Measurements from ENCODE around the gene MAST4. TPM values are rescaled to one million over a fixed set of nuclear protein-coding genes. Genes with fewer than 3 reads are reported as not detected.

Gene MAST4
- total and polyA plus RNA-seq, 2 of the 13 experiments (the other 11 are each of a cell fraction or from before 2014, with no cell fraction given) = 3.4 to 3.7 TPM

DNA sequence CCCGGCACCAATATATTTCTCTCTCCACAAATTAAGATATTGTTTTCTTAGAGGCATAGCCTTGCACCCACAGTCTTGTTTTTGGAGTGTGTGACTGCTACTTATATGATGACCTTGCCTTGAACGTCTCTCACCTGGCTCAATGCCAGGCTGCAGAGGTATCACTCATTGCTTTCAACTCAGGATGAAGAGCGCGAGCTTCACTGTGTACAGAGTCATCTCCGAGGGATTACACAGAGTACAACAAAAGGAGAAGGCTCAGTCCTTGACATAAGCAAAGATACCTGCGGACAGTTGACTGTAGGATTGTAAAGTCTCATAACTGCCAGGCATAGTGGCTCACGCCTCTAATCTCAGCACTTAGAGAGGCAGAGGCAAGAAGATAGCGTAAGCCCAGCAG, 546.6 kb downstream of the MAST4 start (continued):
- TF ChIP-seq ZNF142 (CRISPR knock-in tag; IDR thresholded peaks at IDR 0.05) (no peak), CBX1 (IDR thresholded peaks at IDR 0.05; ENCODE audit: low read depth) (no peak), KLF9 (CRISPR knock-in tag; IDR thresholded peaks at IDR 0.05; ENCODE audit: low read depth) (no peak), ZNF17 (CRISPR knock-in tag; IDR thresholded peaks at IDR 0.05) (no peak), THAP8 (CRISPR knock-in tag; IDR thresholded peaks at IDR 0.05; ENCODE audit: borderline replicate concordance) (no peak), ZC3H4 (CRISPR knock-in tag; IDR thresholded peaks at IDR 0.05; ENCODE audit: borderline replicate concordance) (no peak), ZNF275 (CRISPR knock-in tag; IDR thresholded peaks at IDR 0.05; ENCODE audit: borderline replicate concordance) (no peak), TARDBP (CRISPR knock-in tag; IDR thresholded peaks at IDR 0.05) (no peak), ZFP90 (CRISPR knock-in tag; IDR thresholded peaks at IDR 0.05; ENCODE audit: borderline replicate concordance) (no peak), NFYC (CRISPR knock-in tag; IDR thresholded peaks at IDR 0.05) (no peak), ZNF451 (CRISPR knock-in tag; IDR thresholded peaks at IDR 0.05) (no peak), RFXANK (CRISPR knock-in tag; IDR thresholded peaks at IDR 0.05) (no peak), GATAD1 (CRISPR knock-in tag; IDR thresholded peaks at IDR 0.05) (no peak), ZNF234 (CRISPR knock-in tag; conservative IDR thresholded peaks at IDR 0.05) (no peak), ZNF282 (IDR thresholded peaks at IDR 0.05; ENCODE audit: partially characterized antibody) (no peak), DNMT3B (CRISPR knock-in tag; conservative IDR thresholded peaks at IDR 0.05) (no peak)
- TF ChIP-seq, protein P1, sequence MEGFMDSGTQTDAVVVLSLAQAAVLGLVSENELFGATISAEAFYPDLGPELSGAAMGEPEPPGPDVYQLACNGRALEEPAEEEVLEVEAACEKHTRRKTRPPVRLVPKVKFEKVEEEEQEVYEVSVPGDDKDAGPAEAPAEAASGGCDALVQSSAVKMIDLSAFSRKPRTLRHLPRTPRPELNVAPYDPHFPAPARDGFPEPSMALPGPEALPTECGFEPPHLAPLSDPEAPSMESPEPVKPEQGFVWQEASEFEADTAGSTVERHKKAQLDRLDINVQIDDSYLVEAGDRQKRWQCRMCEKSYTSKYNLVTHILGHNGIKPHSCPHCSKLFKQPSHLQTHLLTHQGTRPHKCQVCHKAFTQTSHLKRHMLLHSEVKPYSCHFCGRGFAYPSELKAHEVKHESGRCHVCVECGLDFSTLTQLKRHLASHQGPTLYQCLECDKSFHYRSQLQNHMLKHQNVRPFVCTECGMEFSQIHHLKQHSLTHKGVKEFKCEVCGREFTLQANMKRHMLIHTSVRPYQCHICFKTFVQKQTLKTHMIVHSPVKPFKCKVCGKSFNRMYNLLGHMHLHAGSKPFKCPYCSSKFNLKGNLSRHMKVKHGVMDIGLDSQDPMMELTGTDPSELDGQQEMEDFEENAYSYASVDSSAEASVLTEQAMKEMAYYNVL (CRISPR knock-in tag; IDR thresholded peaks at IDR 0.05; ENCODE audit: borderline replicate concordance) = no peak

All from HepG2 (cell line).